HG03097 (cell line): ENCODE data around the gene KCNQ1OT1.

Experiments
- ATAC-seq: cut with Tn5 transposase; IDR thresholded peaks from one replicate; pipeline ENCODE4 v1.9.1; 2021; ENCODE audit not compliant: unreplicated experiment, low FRiP score

KCNQ1OT1 gene

DNA sequence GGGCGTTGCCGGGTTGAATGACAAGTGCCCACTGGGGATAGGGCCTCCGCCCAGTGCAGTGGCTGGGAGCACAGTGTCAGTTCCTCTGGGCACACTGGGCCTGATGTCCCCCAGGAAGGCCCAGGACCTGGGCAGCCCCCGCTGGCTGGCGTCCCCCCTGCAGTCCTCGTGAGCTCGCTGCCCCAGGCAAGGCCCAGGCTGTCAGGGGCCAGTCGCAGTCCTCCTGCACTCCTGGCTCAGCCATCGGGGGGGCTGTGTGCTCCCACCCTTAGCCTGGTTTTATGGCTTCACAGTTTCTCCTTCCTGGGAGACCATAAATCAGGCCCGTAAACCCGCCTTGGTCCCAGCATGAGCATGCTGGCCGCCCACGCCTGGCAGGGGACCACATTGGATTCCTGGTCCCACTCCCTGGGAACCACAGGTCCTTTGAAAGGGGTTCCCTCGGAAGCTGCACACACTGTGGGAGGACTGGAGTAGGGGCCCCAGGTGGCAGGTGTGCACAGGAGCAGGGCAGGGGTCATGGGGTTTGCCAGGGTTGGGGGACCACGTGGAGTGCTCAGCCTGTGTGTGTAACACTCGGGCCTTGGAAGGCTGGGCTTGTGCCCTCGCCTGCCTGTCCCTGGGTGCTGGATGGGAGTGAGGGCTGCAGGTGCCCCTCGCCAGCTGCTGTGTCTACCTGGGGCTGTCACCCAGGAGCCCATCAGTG lies 113.6 kb downstream of the KCNQ1OT1 start:
- no peak for ATAC-seq

DNA sequence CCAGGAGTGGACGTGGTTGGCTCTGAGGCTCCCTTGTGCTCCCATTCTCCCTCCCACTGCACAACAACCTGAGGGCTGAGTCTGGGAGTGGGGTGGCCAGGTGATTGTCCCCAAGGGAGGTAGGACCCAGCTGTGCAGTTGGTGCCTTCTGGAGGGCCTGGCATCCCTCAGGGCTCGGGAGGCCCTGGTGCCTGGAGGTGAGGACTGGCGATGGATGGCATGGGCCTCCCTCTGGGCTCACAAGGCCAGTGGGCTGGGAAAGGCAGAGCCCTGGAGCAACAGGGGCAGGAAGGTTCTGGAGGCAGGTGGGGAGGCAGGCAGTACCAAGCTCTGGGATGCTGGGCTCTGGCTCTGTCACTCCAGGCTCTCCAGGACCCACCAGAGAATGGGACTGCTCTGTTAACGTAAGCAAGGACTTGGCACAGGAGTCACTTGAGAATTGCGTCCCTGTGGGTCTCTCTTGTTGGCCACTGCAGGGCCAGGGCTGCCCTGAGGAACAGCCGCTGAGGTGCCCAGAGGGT lies 114.2 kb downstream of the KCNQ1OT1 start:
- ATAC-seq: no peak

DNA sequence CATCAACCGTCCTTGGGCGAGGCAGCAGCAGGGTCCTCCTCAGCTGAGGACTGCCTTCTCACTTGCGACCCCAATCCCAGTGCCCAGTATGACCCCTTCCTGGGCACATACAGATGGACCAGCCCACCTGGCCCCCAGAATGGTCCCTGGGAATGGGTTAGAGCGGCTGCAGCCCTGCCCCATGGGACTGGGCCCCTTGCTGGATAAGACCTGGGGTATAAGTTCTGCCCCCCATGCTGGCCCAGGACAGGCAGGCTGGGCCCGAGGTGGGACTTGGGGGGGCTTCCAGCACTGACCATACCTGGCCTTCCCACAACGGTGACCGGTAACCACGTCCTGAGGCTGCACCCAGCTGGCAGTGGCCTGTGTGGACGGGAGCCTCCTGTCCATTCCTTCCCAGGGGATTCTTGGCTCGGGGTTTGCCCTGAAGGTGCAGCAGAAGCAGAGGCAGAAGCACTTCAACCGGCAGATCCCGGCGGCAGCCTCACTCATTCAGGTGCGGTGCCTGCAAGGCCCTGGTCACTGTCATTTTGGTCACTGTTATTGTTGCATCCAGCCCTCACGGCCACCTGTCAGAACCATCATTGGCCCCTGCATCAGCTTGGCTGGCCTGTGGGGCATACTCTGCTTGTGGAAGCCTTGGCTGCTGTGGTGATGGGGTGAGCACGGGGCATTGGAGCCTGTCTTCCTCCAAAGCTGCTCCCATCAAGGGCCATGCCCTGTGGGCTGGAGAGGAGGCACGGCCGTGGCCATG lies 114.8 kb downstream of the KCNQ1OT1 start:
- no peak for ATAC-seq

DNA sequence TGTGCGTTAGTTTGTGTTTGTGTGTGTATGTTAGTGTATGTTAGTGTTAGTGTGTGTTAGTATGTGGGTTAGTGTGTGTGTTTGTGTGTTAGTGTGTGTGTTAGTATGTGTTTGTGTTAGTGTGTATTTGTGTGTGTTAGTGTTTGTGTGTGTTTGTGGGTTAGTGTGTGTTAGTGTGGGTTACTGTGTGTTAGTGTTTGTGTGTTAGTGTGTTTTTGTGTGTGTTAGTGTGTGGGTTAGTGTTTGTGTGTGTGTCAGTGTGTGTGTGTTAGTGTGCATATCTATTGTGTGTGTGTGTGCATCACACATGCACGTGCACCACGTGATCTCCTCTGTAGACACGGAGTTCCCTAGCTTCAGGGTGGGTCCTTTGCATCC lies 115.4 kb downstream of the KCNQ1OT1 start:
- no peak for ATAC-seq

DNA sequence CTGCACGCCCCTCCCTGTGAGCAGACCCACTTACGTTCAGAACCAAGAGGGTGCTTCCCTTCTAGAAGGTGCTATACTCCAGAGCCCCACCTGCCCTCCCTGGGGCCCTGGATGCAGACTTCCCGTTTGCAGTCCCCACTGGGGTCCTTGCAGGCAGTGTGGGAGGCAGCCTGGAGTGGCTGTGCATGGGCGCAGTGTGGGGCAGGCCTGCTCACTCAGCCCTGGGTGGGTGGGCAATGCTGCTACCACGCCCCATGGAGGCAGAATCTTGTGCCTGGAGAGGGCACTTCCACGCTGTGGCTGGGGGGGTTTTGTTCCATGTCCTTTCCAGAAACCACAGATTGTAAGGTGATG lies 116.2 kb downstream of the KCNQ1OT1 start:
- ATAC-seq: no peak

DNA sequence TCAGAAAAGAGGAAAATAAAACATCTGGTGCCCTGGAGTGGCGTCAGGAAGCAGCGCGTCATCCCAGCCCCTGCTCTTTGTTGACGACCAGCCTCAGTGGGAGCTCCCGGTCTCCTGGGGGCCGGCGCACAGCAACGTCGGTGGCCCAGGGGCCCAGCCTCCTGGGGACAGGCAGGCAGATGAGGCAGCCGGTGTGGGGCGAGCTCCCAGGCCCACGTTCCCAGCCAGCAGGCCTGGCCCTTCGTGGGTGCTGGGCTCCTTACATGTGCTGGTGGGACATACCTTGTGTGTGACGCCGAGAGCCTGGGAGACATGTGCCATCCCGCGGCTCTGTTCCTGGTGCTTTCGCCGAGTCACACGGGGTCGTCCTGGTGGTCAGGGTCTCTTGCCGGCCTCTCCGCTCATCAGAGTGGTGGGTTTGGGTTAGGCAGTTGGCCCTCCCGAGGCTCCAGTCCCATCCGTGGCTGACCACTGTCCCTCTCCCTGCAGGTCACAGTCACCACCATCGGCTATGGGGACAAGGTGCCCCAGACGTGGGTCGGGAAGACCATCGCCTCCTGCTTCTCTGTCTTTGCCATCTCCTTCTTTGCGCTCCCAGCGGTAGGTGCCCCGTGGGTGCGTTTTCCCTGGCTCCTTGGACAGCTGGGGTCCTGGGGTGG lies 116.7 kb downstream of the KCNQ1OT1 start:
- ATAC-seq: no peak

GRCh38 chr11:2582351-2582945 lies 117.3 kb downstream of the KCNQ1OT1 start:
- no peak for ATAC-seq

GRCh38 chr11:2581931-2582350 lies 117.9 kb downstream of the KCNQ1OT1 start:
- no peak for ATAC-seq

- no peak for ATAC-seq
Measured at GRCh38 chr11:2581151-2581930, 118.5 kb downstream of the KCNQ1OT1 start.

- ATAC-seq: no peak
Measured at GRCh38 chr11:2580571-2581001, 119.2 kb downstream of the KCNQ1OT1 start.

GRCh38 chr11:2580061-2580421 lies 119.8 kb downstream of the KCNQ1OT1 start:
- ATAC-seq: no peak

GRCh38 chr11:2579315-2580060 lies 120.3 kb downstream of the KCNQ1OT1 start:
- ATAC-seq: no peak

GRCh38 chr11:2578929-2579270 lies 120.9 kb downstream of the KCNQ1OT1 start:
- ATAC-seq: no peak

DNA sequence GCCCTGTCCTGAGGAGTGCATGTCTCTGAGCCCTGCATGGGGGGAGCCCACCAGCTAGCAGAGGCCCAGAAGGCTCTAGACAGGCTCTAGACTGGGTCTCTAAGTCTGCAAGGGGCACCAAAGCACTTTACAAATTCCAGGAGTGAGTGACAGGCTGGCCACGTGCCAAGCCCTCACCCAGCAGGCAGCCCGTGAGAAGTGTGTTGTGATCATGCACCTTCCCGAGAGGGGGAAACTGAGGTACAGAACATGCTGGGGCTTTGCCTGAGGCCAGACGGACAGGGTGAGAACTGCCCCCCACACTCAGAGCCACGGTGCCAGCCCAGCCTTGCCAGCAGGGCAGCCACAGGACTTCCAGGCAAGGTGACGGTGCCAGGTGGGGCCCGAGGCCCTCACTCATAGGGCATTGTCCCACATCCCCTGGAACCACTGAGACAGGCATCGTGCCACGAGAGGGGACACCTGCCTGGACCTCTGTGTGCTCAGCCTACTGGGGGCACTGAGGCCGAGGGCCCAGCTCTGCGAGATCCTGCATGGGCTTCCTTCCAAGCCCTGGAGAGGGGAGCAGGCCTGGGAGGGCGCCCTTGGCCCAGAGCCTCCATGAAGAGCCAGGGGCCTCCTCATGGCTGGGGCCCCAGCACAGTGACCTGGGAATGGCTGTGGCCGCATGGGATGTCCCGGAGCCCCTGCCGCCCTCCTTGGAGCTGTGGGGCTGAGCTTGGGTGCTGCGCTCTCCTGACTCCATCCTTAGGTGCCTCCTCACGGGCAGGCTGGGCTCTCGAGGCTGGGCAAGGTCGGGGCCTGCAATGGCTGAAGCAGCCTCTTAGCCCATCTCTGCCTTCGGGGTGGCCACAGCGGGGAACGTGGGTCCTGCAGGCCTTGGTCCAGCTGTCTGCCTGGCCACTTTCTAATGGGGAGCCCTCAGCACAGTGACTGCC lies 121.5 kb downstream of the KCNQ1OT1 start:
- ATAC-seq: no peak

- ATAC-seq: no peak
Measured at GRCh38 chr11:2577031-2577990, 122.5 kb downstream of the KCNQ1OT1 start.

DNA sequence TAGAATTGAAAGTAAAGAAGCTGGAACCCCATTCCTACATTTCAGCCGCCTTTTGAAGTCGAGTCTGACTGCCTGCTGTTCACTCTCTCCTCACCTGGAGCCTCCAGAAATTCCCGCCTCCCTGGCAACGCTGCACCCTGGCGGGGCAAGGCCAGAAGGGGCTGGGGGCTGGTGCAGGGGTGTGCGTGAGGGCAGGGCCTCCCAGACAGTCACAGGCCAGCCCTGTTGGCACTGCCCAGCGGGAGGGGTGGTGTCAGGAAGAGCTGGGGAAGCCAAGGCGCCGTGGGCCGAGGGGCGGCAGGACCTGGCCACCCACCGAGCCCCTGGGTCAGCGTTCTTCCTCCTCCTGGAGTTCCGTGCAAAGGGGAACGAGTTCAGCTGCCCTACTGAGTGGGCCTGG lies 123.2 kb downstream of the KCNQ1OT1 start:
- ATAC-seq: no peak

DNA sequence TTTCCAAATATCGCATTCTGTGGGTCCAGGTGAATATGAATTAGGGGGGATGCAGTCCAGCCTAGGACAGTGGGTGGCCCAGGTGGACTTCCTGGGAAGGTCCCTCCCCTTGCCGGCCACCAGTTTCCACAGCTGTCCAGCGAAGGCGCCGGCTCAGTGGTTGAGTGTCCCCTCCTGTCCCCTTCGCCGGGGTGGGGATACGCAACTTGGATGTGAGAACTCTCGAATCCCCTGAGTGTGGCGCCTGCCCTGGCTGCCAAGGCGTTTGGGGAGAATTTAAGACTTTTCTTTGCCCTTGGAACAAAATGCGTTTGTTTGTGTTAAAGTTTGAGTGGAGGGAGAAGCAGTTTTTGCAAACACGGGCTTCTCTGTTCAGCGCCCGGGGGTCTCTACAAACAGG lies 123.7 kb downstream of the KCNQ1OT1 start:
- ATAC-seq: no peak

GRCh38 chr11:2575591-2576051 lies 124.2 kb downstream of the KCNQ1OT1 start:
- no peak for ATAC-seq
